ENCODE data around the gene PC.

Gene PC

DNA sequence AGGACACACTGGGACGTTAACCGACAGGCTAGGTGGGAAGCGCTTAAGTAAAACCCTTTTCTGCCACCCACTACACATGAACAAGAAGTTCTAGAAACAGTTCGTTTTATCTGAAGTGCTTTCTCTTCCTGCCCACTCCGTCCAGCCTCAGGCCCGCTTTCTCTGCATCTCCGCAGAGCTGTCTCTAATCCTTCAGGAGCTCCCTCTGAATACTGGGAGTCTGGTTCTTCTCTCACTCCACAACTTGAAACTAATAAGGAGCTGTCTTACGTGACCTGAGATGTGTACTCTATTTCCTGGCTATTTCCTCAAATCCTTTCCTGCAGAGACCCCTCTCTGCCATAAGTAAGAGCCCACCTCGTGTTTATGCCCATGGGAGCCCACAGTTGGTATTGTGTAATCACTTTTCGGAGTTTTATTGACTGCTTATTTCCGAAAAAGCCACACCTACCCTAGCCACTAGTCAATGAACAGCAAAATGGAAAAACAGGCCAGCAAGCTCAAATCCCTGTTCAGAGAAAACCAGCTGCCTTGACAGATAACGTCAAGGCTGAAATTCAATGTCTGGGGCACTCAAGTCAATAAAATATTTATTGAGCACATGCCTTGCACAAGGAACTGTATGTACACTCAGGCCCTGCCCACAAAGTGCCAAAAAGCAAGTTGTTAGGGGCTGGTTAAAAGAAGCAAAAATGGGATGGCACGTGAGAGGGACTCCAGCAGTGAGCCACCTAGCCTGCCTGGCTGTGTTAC lies 4.9 kb downstream of the PC start:
- no peak for DNase-seq (ENCODE audit: low read depth)

DNA sequence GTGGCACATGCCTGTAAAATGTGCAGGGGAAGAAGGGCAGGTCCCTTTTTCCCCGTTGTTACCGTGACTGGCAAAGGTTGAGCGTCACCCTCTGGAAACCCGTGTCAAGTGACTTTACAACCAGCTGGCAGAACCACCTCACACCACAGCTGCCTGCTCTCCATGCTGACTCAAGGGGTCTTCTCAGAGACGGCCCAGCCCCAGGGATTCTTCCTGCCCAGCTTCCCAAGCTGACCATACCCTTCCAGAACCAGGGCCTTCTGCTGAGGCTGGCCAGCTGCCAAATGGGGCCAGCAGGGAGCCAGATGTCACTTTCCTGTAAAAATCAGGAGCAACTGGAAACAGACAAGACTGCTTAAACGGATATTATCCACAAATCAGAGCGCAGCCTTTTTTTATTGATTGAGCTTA lies 6.3 kb downstream of the PC start:
- DNase-seq (ENCODE audit: low read depth), result no peak

DNA sequence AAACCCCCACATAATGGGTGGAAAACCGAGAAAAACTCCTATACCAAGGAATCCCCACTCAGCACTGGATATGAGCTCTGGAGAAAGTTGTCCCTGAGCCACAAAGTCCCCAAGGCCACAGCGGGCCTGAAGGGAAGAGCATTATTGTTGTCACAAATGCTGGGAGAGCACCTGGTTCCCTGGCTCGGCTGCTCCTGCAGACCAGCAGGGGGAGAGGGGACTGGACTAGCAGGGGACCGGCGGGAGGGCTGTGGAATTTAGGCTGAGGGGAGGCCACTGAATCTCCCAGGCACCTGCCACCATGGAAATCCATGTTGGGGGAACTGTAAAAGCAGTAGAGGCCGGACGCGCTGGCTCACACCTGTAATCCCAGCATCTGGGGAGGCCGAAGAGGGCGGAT lies 7.0 kb downstream of the PC start:
- no peak for DNase-seq (ENCODE audit: low read depth)

DNA sequence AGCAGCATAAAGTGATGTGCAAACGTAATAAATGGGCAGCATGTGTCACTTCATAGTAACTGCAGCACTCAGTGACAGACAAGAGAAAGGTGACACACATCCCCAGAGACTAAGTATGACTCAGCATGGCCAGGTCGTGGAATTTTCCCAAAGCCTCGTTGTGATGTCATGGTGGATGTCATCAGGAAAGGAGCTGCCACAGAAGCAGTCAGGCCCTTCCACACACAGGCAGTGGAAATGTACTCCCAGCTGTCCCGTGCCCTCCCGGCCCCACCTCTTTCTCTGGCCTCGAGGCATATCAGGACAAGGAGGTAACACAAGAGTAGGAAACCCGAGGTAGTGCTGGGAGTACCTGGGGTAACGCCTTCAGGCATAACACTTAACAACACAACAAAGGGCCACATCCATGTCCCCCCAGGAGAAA lies 8.1 kb downstream of the PC start:
- no peak for DNase-seq (ENCODE audit: low read depth)

DNA sequence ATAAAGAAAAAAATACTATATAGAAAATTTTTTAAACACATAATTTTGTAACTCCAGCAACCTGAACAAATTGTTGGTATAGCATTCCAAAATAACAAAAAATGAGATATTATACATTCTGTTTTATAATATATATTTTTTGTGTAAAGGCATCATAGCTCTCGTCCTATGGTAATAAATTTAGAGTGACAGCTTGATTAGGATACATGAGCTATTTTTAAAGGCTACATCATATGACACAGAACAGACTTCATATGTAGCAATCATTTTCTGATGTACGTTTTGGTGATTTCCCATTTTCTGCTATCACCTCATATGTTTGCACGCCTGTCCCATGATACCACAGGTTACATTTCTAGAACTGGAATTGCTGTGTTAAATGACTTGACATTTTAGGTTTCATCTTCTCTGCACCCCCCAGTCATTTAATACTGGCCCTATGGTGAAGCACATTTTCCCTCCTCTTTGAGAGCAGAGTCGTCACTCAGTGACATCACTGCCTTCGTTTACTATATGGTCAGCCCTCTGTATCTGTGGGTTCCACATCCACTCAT lies 19.5 kb downstream of the PC start:
- DNase-seq (ENCODE audit: low read depth), result no peak

DNA sequence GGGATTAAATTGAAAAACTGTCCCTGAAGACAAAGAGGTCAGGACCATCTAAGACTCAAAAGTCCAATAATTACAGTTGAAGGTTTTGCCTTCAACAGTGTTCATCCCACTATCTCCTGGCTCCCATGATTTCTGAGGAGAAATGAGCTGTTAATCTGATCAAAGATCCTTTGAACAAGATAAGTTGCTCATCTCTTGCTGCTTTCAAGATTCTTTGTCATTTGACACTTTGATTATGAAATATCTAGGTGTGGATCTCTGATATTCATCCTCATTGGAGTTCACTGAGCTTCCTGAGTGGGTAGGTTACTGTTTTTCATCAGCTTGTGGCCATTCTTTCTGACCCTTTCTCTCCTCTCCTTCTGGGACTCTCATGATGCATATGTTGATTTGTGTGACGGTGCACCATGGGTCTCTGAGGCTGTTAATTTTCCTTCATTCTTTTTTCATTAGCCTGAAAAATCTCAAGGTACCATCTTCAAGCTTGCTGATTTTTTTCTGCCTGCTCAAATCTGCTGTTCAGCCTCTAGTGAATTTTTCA lies 20.9 kb downstream of the PC start:
- no peak for DNase-seq (ENCODE audit: low read depth)

DNA sequence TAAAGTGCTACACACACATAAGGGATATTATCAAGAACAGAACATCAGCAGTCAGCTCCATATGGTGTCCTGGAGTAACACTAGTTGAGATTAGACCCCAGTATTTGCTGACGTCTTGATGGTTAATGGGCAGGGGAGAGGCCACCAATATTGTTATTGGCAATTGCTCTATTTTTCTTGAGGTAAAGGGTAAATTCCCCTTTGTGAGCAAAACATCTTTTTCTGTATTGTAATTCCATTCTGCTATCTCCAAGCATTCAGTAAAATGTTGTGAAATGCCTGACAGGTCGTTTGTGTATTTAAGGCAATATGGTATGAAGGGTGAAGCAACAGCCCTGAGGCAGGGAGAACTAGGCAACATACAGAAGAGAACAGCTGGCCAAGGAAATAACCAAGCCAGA lies 21.9 kb downstream of the PC start:
- DNase-seq (ENCODE audit: low read depth), result no peak

DNA sequence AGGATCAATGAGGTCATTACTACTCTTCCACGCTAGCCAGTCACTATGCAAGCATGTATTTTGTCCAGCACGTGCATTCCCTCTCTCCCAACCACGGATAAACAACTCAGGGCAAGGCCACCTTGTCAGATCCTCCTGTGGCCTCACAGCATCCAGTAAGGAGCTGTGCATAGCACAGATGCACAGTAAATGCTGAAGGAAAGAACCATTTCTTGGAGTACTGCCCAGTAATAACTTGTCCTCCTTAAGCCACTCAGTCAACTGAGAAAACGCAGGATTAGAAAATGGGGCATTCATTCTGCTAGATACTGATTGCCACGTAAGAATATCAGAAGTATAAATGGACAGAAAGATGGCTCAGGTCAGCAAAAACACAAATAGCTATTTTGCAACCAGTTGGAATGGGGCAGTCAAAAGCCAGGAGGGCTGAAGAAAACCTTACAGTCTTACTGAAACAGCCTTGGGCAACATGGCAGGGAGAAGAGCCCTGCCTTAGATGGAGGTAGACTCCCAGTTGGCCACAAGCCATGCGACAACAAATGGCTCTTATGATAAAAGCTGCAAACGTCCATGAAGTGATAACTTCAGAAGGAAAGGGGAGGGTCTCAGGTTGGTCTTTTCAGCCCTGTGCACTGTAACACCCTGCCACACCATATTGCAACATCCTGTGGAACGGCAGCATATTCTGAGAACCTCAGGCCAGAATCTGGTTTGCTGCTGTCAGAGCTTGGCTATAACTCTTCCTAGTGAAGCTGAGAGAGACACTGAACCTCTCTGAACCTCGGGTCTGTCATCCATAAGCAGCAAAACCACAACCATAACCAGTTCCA lies 23.0 kb downstream of the PC start:
- DNase-seq (ENCODE audit: low read depth), result peak; percentile 40

DNA sequence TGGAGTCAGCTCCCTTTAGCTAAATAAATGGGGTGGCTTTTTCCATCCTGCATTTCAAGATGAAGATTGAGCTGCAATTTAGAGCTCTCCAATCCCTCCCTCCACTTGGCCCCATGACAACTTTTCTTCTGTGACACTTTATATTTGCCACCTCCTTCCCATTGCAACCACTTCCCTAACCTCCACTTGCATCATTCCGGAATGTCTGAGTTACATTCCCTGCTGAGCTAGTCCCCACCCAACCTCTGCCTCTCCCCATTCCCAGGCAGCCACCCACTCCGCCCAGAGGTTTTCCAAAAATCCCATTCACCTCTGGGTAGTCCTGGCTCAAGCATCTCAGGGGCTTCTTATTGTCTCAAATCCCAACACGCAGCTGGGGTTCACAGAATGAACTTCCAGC lies 24.7 kb downstream of the PC start:
- DNase-seq (ENCODE audit: low read depth), result no peak

DNA sequence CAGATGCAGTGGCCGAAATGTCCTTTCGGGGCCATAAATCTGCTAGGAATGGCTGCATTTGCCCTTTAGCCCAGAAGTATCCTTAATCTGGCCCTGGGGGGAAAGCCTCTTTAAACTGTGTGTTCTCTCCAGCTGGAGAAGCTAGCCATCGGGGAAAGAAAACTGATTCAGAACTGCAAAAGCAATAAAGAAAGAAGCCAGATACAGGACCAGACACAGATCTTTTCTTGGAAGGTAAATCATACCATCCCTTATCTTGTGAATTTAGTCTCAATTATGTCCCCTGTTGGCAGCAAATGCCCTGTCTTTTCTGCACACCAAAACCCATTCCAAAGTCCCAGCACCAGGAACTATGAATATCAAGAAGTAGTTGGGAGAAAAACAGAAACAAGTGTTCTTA lies 25.6 kb downstream of the PC start:
- DNase-seq (ENCODE audit: low read depth), result no peak

DNA sequence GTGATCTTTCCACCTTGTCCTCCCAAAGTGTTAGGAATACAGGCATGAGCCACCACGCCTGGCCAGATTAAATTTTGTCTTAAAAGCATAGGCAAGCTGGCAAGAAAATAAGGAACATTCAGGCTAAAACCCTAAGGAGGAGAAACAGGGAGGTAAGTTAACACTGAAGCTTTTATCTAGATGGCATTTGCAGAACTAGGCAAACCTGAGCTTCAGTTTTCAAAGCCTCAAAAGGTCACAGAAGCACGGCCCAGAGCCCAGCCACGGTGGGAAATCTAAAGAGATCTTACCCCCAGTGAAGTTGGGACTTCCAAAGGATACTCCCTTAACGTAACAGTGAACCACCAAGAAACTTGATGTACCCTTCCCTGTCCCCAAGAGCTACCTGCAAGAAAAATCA lies 28.4 kb downstream of the PC start:
- DNase-seq (ENCODE audit: low read depth), result no peak

DNA sequence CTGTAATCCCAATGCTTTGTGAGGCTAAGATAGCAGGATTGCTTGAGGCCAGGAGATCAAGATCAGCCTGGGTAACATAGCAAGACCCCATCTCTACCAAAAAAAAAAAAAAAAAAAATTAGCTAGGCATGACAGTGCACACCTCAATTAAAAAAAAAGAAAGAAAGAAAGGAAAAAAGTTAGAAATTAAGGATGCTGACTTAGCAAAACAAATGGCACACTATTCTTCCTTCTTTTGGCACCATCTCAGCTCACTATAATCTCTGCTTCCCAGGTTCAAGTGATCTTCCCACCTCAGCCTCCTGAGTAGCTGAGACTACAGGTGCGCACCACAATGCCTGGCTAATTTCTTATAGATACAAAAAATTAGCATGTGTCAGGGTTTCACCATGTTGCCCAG lies 33.9 kb downstream of the PC start:
- DNase-seq (ENCODE audit: low read depth), result no peak

DNA sequence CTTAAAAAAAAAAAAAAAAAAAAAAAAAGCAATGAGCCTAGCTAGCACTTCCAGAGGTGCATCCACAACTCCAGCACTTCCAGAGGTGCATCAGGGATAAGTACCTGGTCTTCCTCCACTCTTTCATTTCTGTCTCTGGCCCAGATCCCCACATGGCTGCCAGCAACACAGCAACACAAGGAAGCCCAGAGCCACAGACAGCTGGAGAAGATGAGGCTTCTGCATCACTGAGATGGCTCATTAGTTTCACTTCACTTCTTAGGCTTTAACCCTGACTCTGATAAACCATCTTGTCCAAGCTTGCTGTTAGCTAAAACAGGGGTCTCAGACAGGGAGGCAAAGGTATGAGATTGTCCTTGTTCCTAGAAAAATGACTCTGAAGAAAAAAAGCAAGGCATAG lies 35.6 kb downstream of the PC start:
- DNase-seq (ENCODE audit: low read depth), result no peak

DNA sequence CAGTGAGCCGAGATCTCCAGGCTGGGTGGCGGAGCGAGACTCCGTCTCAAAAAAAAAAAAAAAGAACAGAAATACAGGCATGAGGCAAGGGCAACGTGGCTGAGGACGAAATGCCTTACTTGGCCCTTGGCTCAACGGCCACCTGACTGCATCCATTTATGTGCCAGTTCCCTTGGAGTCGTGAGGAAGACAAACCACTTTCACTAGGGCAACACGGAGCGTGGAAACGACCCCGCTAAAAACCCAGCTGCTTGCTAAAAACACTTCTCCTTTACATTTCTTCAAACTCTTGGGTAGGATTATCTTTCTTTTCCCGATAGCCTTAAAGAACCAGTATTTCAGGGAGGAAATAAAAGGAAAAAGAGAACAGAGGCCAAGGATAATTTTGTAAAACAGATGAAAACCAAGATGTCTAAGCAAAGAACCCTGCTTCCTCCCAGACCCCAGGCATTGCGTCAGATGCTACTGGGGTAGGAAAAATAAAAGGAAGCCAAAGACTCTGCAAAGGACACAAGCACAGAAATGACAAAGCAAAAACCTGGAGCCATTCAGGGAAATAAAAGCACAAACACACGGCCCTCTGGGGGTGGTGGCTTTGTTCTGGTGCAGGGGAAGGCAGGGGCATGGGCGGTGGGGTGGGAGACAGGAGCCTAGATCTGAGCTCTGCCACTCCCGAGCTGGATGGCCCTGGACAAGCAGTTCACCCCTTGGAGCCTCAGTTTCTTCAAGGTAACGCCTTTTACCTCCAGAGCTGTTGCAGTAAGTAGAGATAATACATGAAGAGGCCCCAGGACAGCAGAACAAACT lies 37.0 kb downstream of the PC start:
- no peak for DNase-seq (ENCODE audit: low read depth)

DNA sequence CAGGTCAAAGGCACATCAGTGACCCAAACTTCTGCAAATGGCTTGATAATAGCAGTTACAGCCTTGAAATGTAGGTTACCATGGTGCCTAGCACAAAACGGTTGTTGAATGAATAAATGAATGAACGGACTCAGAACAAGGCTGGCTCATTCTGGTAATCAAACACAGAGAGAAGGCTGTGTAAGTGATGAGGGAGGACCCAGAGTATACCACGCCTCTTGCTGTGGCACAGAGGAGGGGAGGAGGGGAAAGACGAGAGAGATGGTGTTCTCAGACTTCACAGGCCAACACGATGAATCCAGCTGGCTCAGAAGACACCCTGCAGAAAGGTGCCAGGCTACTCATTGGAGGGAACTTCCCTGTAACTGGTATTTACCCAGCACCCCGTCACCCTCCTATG lies 38.3 kb downstream of the PC start:
- DNase-seq (ENCODE audit: low read depth), result no peak

DNA sequence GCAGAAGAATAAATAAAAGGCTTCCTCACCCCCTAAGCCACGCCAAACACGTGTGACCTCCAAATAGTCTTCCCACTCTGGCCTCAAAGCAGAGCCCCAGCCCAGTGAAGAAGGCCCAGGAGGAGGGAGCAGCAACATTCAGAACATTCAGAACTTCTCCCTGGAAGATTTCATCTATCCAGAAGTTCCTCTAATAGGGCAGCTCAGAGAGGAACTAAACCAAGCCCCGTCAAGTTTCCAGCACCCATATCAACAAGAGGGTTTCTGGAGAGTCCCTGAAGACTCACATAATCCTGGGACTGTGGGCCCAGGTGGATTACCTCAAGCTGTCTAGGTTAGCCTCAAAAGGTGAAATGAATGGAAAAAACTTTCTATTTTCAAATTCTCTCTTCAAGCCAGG lies 39.4 kb downstream of the PC start:
- DNase-seq (ENCODE audit: low read depth), result no peak

DNA sequence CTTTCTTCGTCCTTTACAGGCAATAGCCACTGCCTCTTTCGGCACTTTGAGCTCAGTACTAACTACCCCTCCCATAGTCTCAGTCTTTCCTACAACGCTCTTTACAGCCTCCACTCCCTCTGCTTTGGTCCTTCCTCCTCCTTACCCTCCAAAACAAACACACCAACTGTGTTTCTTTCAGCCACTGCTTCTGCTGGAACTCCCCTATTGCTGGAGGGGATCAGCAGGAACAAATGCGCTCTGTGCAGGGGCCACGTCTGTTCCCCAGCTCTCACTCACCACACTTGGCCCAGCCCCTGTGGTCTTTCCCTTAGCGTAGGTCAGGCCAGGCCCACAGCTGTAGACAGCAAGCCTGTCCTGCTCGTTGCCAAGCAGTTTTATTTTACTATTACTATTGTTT lies 42.3 kb downstream of the PC start:
- no peak for DNase-seq (ENCODE audit: low read depth)

DNA sequence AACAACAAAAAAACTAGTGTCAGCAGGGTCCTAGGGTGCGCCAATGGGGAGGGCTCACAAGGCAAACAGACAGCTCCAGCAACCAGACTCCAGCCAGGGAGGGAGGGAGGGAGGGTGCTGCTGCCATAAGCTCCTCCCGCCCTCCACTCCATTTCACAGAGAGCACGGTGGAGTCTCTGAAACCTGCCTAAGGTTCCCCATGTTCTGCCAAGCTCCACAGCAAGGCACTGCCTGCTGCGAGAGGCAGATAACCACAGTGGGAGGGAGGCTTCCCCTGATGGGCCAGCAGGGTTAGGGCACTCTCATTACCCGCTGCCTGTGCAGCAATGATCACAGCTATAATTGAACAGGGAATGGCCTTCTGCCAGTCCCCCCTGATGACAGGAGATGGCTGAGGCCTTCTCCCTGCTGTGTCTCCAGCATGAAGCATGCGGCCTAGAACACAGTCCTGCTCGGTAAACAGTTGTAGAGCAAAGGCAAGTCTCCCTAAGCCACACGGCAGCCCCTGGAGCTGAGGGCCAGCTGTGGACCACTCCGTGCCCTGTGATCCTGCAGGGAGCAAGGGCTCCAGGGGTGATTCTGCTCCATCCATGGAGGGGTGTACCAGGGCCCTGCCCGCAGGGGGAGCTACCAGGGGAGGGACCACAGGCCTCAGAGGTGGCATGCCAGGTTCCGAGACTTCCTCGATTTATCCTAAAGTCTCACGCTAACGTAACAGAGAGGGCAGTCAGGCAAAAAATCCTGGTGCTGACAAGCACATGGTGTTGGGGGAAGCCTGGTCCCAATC lies 42.9 kb downstream of the PC start:
- no peak for DNase-seq (ENCODE audit: low read depth)

DNA sequence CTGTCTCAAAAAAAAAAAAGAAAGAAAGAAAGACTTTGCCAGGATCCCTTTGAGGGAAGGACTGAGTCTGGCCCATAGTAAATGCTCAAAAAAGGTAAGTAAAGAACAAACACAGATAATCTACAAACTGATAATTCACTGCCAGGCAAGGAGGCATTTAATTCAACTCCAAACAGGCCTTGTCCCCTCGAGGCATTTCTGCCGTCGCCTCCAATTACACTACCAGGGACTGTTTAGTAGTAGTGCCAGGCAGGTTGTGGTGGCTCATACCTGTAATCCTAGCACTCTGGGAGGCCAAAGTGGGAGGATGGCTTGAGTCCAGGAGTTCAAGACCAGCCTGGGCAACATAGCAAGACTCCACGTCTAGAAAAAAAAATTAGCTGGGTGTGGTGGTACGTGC lies 43.7 kb downstream of the PC start:
- no peak for DNase-seq (ENCODE audit: low read depth)

DNA sequence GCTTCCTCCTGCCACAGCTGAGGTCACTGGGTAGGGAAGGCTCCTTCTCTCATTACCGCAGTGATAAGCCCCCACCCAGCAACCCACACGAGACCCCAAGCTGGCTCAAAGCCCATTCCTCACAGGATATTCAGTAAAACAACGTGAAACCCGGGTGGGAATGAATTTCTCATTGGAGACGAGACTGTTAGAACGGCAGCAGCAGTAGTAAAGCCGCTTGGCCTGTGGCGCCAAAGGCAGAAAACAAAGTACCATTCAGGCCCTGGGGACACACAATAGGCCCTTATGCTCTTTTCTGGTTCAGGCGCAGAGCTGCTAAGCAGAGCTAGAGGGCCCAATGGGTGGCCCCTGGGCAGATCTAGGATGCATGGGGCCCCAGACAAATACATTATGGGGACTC lies 45.3 kb downstream of the PC start:
- DNase-seq (ENCODE audit: low read depth), result no peak

DNA sequence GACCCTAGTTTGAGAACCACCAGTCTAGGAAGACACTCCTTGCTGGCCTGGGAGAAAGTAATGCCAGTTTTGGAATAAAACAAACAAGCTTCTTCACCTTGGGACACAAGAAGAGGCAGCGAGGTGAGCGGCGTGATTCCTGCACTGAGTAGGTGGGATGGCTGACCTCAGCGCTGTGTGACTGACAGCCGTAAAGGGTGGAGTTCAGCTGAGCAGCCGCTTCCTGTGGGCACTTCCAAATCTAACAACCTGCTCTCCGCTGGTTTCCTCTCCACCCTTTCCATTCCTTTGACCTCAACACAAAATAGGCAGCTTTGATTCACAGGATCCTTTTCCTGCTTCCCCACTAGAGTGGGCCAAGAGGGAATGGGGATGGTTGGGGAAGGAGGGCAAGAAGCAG lies 45.8 kb downstream of the PC start:
- no peak for DNase-seq (ENCODE audit: low read depth)

All from stromal cell of bone marrow (primary cell).